GM21723 (cell line): ENCODE measurements around the gene USP14.

Experiments used
- ATAC-seq: cut with Tn5 transposase; IDR thresholded peaks from one replicate; pipeline ENCODE4 v1.9.1; 2021; ENCODE audit warnings: mild to moderate bottlenecking, moderate library complexity; ENCODE audit not compliant: unreplicated experiment

The USP14 gene

GRCh38 chr18:225745-226144, 67.4 kb downstream of the USP14 start:
- no peak for ATAC-seq

- ATAC-seq = no peak
Measured at GRCh38 chr18:227374-227773, 69.0 kb downstream of the USP14 start.

- ATAC-seq = no peak
Measured at GRCh38 chr18:227902-228301, 69.5 kb downstream of the USP14 start.

- ATAC-seq = no peak
Measured at GRCh38 chr18:228586-228985, 70.2 kb downstream of the USP14 start.

- no peak for ATAC-seq
Measured at GRCh38 chr18:231563-231962, 73.2 kb downstream of the USP14 start.

DNA sequence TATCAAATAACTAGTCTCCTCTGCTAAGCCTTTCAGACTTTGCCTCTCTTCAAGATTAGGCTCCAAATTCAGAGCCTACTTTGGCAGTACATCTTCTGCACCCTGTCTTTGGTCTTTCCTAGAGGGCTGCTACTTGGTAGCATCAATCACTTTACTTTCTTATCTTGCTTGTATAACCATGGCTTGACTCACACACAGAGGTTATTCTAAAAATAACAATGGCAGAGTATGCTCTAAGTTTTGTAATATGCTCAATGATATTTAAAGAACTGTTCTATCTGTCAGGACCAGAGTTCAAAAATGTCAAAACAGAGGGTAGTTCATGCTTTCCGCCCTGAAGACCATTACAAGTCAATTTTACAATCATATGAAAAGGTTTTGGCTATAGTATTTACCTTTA, 81.8 kb downstream of the USP14 start:
- no peak for ATAC-seq

GRCh38 chr18:245282-245847, 87.0 kb downstream of the USP14 start:
- no peak for ATAC-seq

- no peak for ATAC-seq
Measured at GRCh38 chr18:248053-248452, 89.7 kb downstream of the USP14 start.

GRCh38 chr18:250685-251084, 92.3 kb downstream of the USP14 start:
- no peak for ATAC-seq

DNA sequence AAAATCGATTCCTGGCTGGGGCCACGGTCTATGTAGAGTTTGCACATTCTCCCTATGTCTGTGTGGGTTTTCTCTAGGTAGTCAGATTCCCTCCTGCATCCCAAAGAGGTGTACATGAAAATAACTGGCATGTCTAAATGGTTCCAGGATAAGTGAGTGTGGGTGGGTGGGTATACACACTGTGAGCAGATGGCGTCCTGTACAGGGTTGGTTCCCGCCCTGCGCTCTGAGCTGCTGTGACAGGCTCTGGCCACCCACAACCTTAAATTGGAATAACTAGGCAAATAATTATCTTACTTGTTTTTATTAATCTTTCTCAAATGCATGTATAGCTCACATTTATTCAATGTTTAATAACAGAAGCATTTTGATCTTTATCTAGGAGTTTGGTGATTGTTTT, 93.2 kb downstream of the USP14 start:
- ATAC-seq = no peak

GRCh38 chr18:253121-253520, 94.8 kb downstream of the USP14 start:
- no peak for ATAC-seq

DNA sequence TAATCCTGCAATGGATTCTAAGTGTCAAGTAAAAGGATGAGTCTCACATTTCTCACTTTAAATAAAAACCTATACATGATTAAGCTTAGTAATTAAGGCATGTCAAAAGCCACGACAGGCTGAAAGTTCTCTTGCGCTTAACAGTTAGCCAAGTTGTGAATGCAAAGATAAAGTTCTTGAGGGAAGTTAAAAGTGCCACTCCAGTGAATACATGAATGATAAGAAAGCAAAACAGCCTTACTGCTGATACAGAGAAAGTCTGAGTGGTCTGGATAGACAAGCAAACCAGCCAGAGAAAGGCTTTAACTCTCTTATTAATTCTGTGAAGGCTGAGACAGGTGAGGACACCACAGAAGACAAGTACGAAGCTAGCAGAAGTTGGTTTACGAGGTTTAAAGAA, 96.8 kb downstream of the USP14 start:
- ATAC-seq = no peak

- no peak for ATAC-seq
Measured at GRCh38 chr18:260547-260946, 102.2 kb downstream of the USP14 start.

DNA sequence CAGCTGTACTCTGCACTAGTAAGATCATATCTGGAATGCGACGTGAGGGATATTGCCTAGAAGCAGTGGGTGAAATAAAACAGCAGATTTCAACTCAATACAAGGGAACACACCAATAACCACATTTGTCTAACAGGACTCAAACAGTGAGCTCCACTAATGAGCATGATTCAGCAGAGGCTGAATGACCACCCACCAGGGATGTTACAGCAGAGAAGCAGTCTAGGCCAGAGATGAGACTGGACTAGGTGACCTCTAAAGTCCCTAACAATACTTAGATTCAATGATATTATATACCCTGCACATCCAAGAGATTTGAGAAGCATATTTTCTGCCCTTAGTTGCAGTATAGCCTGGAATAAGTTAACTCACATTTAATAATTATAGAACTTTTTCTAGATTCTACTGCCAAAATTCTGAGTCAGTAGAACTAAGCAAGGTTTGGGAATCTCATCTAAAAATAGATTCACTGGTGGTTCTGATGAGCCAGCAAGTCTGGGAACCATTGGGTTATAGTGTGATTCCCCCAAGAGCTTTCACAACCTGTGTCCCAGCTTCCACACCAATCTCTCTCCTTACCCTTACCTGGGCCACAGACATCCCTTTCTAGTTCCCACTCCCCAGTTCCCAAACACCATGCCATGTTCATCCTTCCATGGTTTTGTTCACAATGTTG, 103.2 kb downstream of the USP14 start:
- ATAC-seq = no peak
